Kidney epithelial cell (primary cell): ENCODE measurements around the gene CIB2. TPM values are rescaled to one million over a fixed set of nuclear protein-coding genes. Genes with fewer than 3 reads are reported as not detected.

Source experiments
- DNase-seq: peaks from one replicate; pipeline ENCODE4 v3.0.0-alpha.2; 2010; ENCODE audit warnings: low read depth
- H3K27me3 ChIP-seq: 2 replicates; pipeline ENCODE4 v1.6.0; 2011; ENCODE audit warnings: low read length; ENCODE audit not compliant: control insufficient read depth, insufficient read depth
- H3K36me3 ChIP-seq: 2 replicates; pipeline ENCODE4 v1.5.1; 2011; ENCODE audit warnings: low read length; ENCODE audit not compliant: control insufficient read depth, insufficient read depth
- H3K4me3 ChIP-seq: 2 replicates; pipeline ENCODE4 v1.5.1; 2011; ENCODE audit warnings: low read depth, mild to moderate bottlenecking, control low read depth, low read length
- CTCF ChIP-seq: IDR thresholded peaks from 2 replicates; pipeline ENCODE4 v1.5.1; 2011; ENCODE audit warnings: mild to moderate bottlenecking, moderate library complexity, low read length, control low read depth, inconsistent platforms; ENCODE audit not compliant: insufficient read depth, poor library complexity, severe bottlenecking
- total RNA-seq: library from RNA; depleted of rRNA; stranded (reverse); fragments of >200 nt; gene quantifications from 2 replicates; pipeline ENCODE4 v1.2.3, GENCODE V29; 2015

The CIB2 gene
- total RNA-seq, 1 donor from 2014 or later: 16.3 TPM

DNA sequence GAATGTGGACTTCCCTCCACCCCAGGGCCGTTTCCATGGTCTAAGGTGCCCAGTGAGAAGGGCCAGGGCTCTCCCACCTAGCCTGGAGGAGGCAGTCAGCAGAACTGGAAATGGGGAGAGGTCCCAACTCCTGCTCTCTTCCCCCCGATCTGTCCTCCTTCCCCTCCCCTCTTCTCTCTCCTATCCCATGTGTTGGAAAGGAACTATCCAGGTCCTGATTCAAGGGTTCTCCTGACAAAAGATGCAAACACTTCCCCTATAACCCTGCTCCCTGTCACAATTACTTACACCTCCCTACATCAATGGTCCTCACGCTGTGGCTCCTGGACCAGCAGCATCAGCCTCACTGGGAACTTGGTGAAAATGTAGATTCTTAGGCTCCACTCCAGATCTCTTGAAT is 6.0 kb downstream of the CIB2 start:
- no peak for TF ChIP-seq CTCF
- H3K36me3 ChIP-seq: no peaks in the 10 kb centered on the region
- DNase-seq: no peak

DNA sequence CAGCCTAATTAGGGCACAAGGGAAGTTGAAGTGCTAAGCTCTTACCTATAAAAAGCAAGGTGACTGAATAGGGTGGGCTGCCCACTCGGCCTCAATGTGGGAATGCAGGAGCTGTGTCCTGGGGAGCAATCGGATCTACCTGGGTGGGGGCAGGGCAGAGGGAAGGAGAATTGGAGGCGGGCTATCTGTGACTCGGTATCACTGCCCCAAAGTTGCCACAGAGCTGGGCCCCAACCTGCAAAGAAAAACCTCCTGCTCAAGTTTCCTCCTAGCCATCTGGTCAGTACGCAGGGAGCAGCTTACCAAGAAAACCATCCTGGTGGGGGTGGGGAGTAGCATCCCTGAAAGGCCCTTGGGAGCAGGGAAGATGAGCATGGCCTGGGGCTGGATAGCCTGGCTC is 10.7 kb downstream of the CIB2 start:
- Histone ChIP-seq H3K27me3 (no peaks in the 10 kb centered on the region), H3K4me3 (no peak overlapping the region), H3K36me3 (no peaks in the 10 kb centered on the region)
- no peak for TF ChIP-seq CTCF
- no peak for DNase-seq

More for the DNA sequence above, 6.0 kb downstream of the CIB2 start:
- no peaks in the 10 kb centered on the region for H3K27me3 ChIP-seq
- no peak overlapping the region for H3K4me3 ChIP-seq

DNA sequence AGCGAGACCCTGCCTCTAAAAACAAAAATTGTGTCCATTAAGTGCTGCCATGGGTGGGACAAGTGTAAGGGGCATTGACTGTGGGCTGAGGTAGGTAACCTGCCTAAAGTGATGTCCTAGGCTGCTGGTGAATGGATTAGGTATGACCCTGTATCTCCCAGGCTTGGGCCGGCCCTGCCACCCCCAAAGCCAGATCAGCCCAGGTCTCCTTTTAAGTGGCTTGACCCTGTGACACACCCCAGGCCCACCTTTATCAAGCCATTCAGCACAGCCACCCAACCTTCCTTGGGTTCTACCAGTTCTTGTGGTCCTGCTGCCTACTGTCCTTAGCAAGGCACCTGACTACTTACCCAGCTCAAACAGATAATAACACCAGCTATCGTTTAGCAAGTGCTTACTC is 18.7 kb downstream of the CIB2 start:
- no peak for DNase-seq

DNA sequence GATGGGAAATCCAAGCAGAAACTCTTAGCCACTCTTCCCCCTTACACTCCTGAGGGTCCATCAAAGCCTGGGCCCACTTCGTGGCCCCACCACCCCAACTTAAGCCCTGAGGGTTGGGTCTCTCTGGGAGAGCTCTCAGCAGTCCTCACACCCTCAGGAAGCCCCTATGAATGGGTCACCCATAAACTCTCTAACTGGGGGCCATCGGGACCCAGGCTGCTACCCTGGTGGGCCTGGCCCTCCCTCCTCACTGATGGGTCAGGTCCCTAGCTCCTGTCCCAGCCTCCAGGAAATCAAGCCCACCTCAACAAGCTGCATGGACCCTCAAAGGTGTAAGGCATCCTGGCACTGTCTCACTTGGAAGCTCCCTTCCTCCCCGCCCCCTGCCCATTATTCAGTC is 19.5 kb downstream of the CIB2 start:
- no peak for TF ChIP-seq CTCF
- Histone ChIP-seq H3K36me3 (no peaks in the 10 kb centered on the region), H3K4me3 (no peak overlapping the region), H3K27me3 (no peaks in the 10 kb centered on the region)
- DNase-seq: no peak

More for the DNA sequence above, 18.7 kb downstream of the CIB2 start:
- TF ChIP-seq CTCF: no peak
- Histone ChIP-seq H3K27me3 (no peaks in the 10 kb centered on the region), H3K36me3 (no peaks in the 10 kb centered on the region), H3K4me3 (no peak overlapping the region)

DNA sequence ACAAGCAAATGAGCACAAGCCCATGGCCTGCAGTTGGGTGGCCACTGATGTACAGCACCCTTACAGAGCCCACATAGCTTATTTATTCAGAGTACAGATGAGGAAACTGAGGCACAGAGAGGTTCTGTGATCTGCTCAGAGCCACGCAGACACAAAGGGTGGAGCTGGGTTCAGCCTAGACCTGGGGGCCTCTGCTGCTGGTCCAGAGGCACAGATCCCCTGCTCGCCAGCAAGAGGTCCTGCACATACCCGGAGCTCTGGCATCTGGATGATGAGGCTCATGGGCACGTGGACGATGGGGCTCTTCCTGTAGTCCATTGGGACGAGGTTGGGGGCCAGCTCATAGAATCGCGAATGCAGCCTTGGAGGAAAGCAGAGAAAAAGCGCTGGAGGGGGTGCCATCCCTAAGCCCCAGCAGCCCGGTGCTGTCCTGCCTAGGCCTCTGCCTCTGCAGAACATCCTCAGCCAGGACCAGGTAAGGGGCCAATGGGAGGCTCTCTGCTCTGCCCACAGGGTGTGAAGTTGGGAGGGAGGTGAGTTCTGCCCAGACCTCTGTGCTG is 20.2 kb downstream of the CIB2 start:
- no peak for TF ChIP-seq CTCF
- Histone ChIP-seq H3K27me3 (no peaks in the 10 kb centered on the region), H3K36me3 (no peaks in the 10 kb centered on the region), H3K4me3 (no peak overlapping the region)
- no peak for DNase-seq

DNA sequence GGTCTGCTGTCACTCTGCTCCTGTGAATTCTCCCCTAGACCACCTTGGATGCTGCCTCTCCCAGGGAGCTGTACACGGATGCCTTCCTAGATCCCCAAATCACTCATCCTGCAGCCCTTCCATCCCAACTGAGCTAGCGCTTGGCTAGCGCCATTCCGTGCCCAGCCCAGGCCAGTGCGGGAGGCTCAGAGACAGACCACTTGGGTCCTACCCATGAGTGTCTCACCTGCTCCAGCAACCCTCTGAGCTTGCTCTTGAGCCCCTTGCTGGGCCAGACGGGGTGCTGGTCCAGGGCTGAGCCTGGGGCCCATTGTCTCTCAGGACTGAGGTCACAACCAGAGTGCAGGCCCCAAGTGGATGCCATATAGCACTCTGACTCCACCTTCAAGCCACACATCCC is 21.1 kb downstream of the CIB2 start:
- H3K27me3 ChIP-seq: no peaks in the 10 kb centered on the region
- no peak for TF ChIP-seq CTCF
- H3K4me3 ChIP-seq: no peak overlapping the region
- no peaks in the 10 kb centered on the region for H3K36me3 ChIP-seq
- DNase-seq: no peak
